ENCODE data around the gene CNDP2. TPM values are rescaled to one million over a fixed set of nuclear protein-coding genes. Genes with fewer than 3 reads are reported as not detected.

The CNDP2 gene
- total and polyA plus RNA-seq, 2 experiments from 2014 or later: 79.2 to 114 TPM

- Histone ChIP-seq H3K36me3 (no peaks in the 10 kb centered on the region), H3K4me1 (ENCODE audit: low read depth) (no peaks in the 10 kb centered on the region), H3K4me3 (no peak overlapping the region), H3K27me3 (peaks cover 43% of the 10 kb centered on the region), H3K9me3 (ENCODE audit: low read depth) (no peaks in the 10 kb centered on the region), H3K27ac (no peak overlapping the region)
- TF ChIP-seq CTCF (IDR thresholded peaks at IDR 0.05; ENCODE audit: low read depth, low read length): no peak
- peak in 1 of 2 donors; percentile 8 for DNase-seq (ENCODE audit: low read depth in 1 of 2, low spot score in 1 of 2)
Observed at GRCh38 chr18:74453016-74453566, 43.1 kb upstream of the CNDP2 start.

GRCh38 chr18:74453642-74454198, 42.4 kb upstream of the CNDP2 start:
- no peak overlapping the region for H3K4me3 ChIP-seq
- peaks cover 49% of the 10 kb centered on the region for H3K27me3 ChIP-seq
- H3K36me3 ChIP-seq: no peaks in the 10 kb centered on the region
- no peak for TF ChIP-seq CTCF (IDR thresholded peaks at IDR 0.05; ENCODE audit: low read depth, low read length)
- H3K9me3 ChIP-seq (ENCODE audit: low read depth): no peaks in the 10 kb centered on the region
- no peak overlapping the region for H3K27ac ChIP-seq
- DNase-seq (ENCODE audit: low read depth in 1 of 2, low spot score in 1 of 2): no peak
- H3K4me1 ChIP-seq (ENCODE audit: low read depth): no peaks in the 10 kb centered on the region

GRCh38 chr18:74454279-74454751, 41.8 kb upstream of the CNDP2 start:
- Histone ChIP-seq H3K4me1 (ENCODE audit: low read depth) (no peaks in the 10 kb centered on the region), H3K36me3 (no peaks in the 10 kb centered on the region), H3K27me3 (peaks cover 55% of the 10 kb centered on the region), H3K4me3 (no peak overlapping the region), H3K27ac (no peak overlapping the region), H3K9me3 (ENCODE audit: low read depth) (no peaks in the 10 kb centered on the region)
- no peak for TF ChIP-seq CTCF (IDR thresholded peaks at IDR 0.05; ENCODE audit: low read depth, low read length)
- DNase-seq (ENCODE audit: low read depth in 1 of 2, low spot score in 1 of 2): no peak

- peaks cover 66% of the 10 kb centered on the region for H3K27me3 ChIP-seq
- H3K4me1 ChIP-seq (ENCODE audit: low read depth): no peaks in the 10 kb centered on the region
- no peaks in the 10 kb centered on the region for H3K9me3 ChIP-seq (ENCODE audit: low read depth)
- TF ChIP-seq CTCF (IDR thresholded peaks at IDR 0.05; ENCODE audit: low read depth, low read length): no peak
- no peak overlapping the region for H3K4me3 ChIP-seq
- no peak for DNase-seq (ENCODE audit: low read depth in 1 of 2, low spot score in 1 of 2)
- no peaks in the 10 kb centered on the region for H3K36me3 ChIP-seq
- no peak overlapping the region for H3K27ac ChIP-seq
Observed at GRCh38 chr18:74455386-74455785, 40.8 kb upstream of the CNDP2 start.

- Histone ChIP-seq H3K27me3 (peaks cover 67% of the 10 kb centered on the region), H3K4me1 (ENCODE audit: low read depth) (no peaks in the 10 kb centered on the region), H3K4me3 (peak overlapping the region; percentile 39), H3K9me3 (ENCODE audit: low read depth) (no peaks in the 10 kb centered on the region), H3K36me3 (no peaks in the 10 kb centered on the region), H3K27ac (no peak overlapping the region)
- no peak for TF ChIP-seq CTCF (IDR thresholded peaks at IDR 0.05; ENCODE audit: low read depth, low read length)
- no peak for DNase-seq (ENCODE audit: low read depth in 1 of 2, low spot score in 1 of 2)
Observed at GRCh38 chr18:74456017-74456348, 40.2 kb upstream of the CNDP2 start.

Data from cardiac muscle cell (in vitro differentiated cells and primary cell).